Right lobe of liver (tissue), 6 donors: ENCODE measurements around the gene SP7. TPM values are rescaled to one million over a fixed set of nuclear protein-coding genes. Genes with fewer than 3 reads are reported as not detected.
"Not testable (repeated sequence)": the region's sequence is repeated elsewhere in the genome, so short reads cannot be mapped to it uniquely, and the experiment has no call there.

Experiments used
- ATAC-seq, 4 donors: fragments of 200-7000 bp; cut with Tn5 transposase; one replicate each; pipeline ENCODE4 v1.9.1; 2020; ENCODE audit warnings: mild to moderate bottlenecking in 4 of 4, moderate library complexity in 4 of 4
- DNase-seq, 3 donors: peaks; one replicate each; pipeline ENCODE4 v3.0.0-alpha.2; 2020
- H3K27ac ChIP-seq, 3 donors: fragments of 200-600 bp; one replicate each; pipeline ENCODE4 v1.8.0; 2022
- H3K27me3 ChIP-seq, 2 donors: fragments of 200-600 bp; one replicate each; pipeline ENCODE4 v1.8.0; 2022
- H3K36me3 ChIP-seq, 4 donors: fragments of 200-600 bp; sonication (generic) in 1 of 4; one replicate each; pipeline versions ENCODE4 v1.5.1 to v1.8.0; 2017 to 2022; ENCODE audit warnings: control low read depth in 1 of 4
- H3K4me1 ChIP-seq, 4 donors: fragments of 200-600 bp; sonication (generic) in 1 of 4; one replicate each; pipeline versions ENCODE4 v1.5.1 to v1.8.0; 2017 to 2022; ENCODE audit warnings: control low read depth in 1 of 4
- H3K4me3 ChIP-seq, 3 donors: fragments of 200-600 bp; one replicate each; pipeline ENCODE4 v1.8.0; 2022
- H3K9me3 ChIP-seq, 4 donors: fragments of 200-600 bp; sonication (generic) in 1 of 4; one replicate each; pipeline versions ENCODE4 v1.5.1 to v1.8.0; 2017 to 2022; ENCODE audit warnings: control low read depth in 1 of 4
- CTCF ChIP-seq, 4 donors: fragments of 200-600 bp in 3 of 4; fragments of 450-650 bp in 1 of 4; IDR thresholded peaks; one replicate each; pipeline versions ENCODE4 v1.5.1 to v1.8.0; 2016 to 2022; ENCODE audit warnings: antibody characterized with exemption in 4 of 4, mild to moderate bottlenecking in 2 of 4
- POLR2A ChIP-seq: fragments of 450-650 bp; IDR thresholded peaks from one replicate; pipeline ENCODE4 v1.6.1; 2017; ENCODE audit warnings: antibody characterized with exemption, mild to moderate bottlenecking
- WGBS: methylation state at CpG from one replicate; pipeline ENCODE4 v1.1.6; 2018; ENCODE audit warnings: low coverage, low lambda C conversion rate; ENCODE audit not compliant: insufficient coverage; ENCODE audit errors: missing lambda C conversion rate; 5-methylcytosine and 5-hydroxymethylcytosine counted together
- intact Hi-C, 2 donors: fragments of 100-400 bp; cut with DNase I; formaldehyde crosslinking; loops; one replicate each; pipeline versions ENCODE4 v1.11.2 to v1.14.1; 2022
- total RNA-seq, 6 experiments: library from RNA; depleted of rRNA in 2 of 6; stranded (reverse); fragments of >200 nt in 2 of 6; fragmentation: NEBNext Ultra II Directional in 3 of 6; extraction: Animal tissue kit (Norgen Biotek cat#: 25700) in 3 of 6; gene quantifications; one replicate each; pipeline versions ENCODE4 v1.1.0 to v1.2.4, GENCODE V29; 2016 to 2023
- donor health status: DM: no; HTN: yes; CAD: no.
- donor health status: DM: no; HTN: no; CAD: no.
- donor health status: DM: no; HTN: no; CAD: no.
- donor health status: DM: no; HTN: yes; CAD: no.
- donor health status: DM: no; HTN: yes; CAD: no.

SP7 gene
- total RNA-seq, 6 experiments from 2014 or later: not detected

- DNase-seq (no peak), ATAC-seq (no peak)
- H3K4me3 ChIP-seq: no peak overlapping the region
- no peaks in the 10 kb centered on the region for H3K4me1 ChIP-seq
- no peaks in the 10 kb centered on the region for H3K27me3 ChIP-seq
- TF ChIP-seq CTCF (IDR thresholded peaks at IDR 0.05): no peak
- no peak for TF ChIP-seq POLR2A
- no peaks in the 10 kb centered on the region for H3K36me3 ChIP-seq
- H3K9me3 ChIP-seq: no peaks in the 10 kb centered on the region
- intact Hi-C loops: no loop called here
- WGBS: 54% methylated on average over 2 of the region's 7 CpGs
- no peak overlapping the region for H3K27ac ChIP-seq
Observed at GRCh38 chr12:53333845-53334244, 2.3 kb downstream of the SP7 start.

GRCh38 chr12:53333289-53333688 lies 2.9 kb downstream of the SP7 start:
- WGBS: 62% methylated on average over 4 of the region's 4 CpGs
- H3K27ac ChIP-seq: no peak overlapping the region
- TF ChIP-seq POLR2A (no peak), CTCF (IDR thresholded peaks at IDR 0.05) (no peak)
- H3K27me3 ChIP-seq: no peaks in the 10 kb centered on the region
- H3K4me3 ChIP-seq: no peak overlapping the region
- ATAC-seq (no peak), DNase-seq (no peak)
- intact Hi-C loops: no loop called here
- H3K4me1 ChIP-seq: no peaks in the 10 kb centered on the region
- H3K36me3 ChIP-seq: no peaks in the 10 kb centered on the region
- H3K9me3 ChIP-seq: no peaks in the 10 kb centered on the region

- Histone ChIP-seq H3K36me3 (no peaks in the 10 kb centered on the region), H3K27ac (no peak overlapping the region), H3K4me3 (no peak overlapping the region), H3K9me3 (no peaks in the 10 kb centered on the region), H3K4me1 (no peaks in the 10 kb centered on the region), H3K27me3 (no peaks in the 10 kb centered on the region)
- no peak for ATAC-seq
- DNase-seq: no peak
- TF ChIP-seq POLR2A: no peak
- TF ChIP-seq CTCF (IDR thresholded peaks at IDR 0.05): no peak
- WGBS: 71% methylated on average over 3 of the region's 15 CpGs
- intact Hi-C loops: no loop called here
Observed at GRCh38 chr12:53332744-53333143, 3.4 kb downstream of the SP7 start.

- intact Hi-C loops: not testable (repeated sequence)
Observed at GRCh38 chr12:53332339-53332738, 3.8 kb downstream of the SP7 start.

GRCh38 chr12:53330671-53331070 lies 5.5 kb downstream of the SP7 start:
- Histone ChIP-seq H3K27me3 (no peaks in the 10 kb centered on the region), H3K4me1 (peaks cover 0 to 4% (median 0%) of the 10 kb centered on the region in 4 donors), H3K36me3 (no peaks in the 10 kb centered on the region), H3K9me3 (no peaks in the 10 kb centered on the region), H3K27ac (no peak overlapping the region), H3K4me3 (no peak overlapping the region)
- 69% methylated on average over 4 of the region's 5 CpGs for WGBS
- ATAC-seq (no peak), DNase-seq (no peak)
- intact Hi-C loops: no loop called here
- TF ChIP-seq POLR2A (no peak), CTCF (IDR thresholded peaks at IDR 0.05) (no peak)

More at GRCh38 chr12:53332339-53332738, 3.8 kb downstream of the SP7 start:
- not testable (repeated sequence) for H3K27ac ChIP-seq, H3K27me3 ChIP-seq, H3K36me3 ChIP-seq, H3K4me1 ChIP-seq, H3K4me3 ChIP-seq, ATAC-seq, H3K9me3 ChIP-seq, DNase-seq
